Nucleus accumbens (tissue), 56 donors: Measurements from ENCODE around the gene YDJC.
"Not testable (repeated sequence)": the region's sequence is repeated elsewhere in the genome, so short reads cannot be mapped to it uniquely, and the experiment has no call there.

Experiments used
- DNase-seq, 56 donors: peaks; one replicate each; lab custom pipeline; 2025; lab: John Stamatoyannopoulos, UW

Gene YDJC

GRCh38 chr22:21629255-21630149 lies at the start of gene YDJC:
YDJC (minus strand) TSS chr22:21630022; CDS start chr22:21630014, 8 bp downstream.
- peak in 55 of 56 donors; percentile 34 to 93 (median 77) for DNase-seq

GRCh38 chr22:21679383-21679782 lies 49.6 kb upstream of the YDJC start:
- no peak for DNase-seq

- not testable (repeated sequence) for DNase-seq
Observed at GRCh38 chr22:21678842-21679241, 49.0 kb upstream of the YDJC start.

GRCh38 chr22:21677606-21678443 lies 48.0 kb upstream of the YDJC start:
- no peak for DNase-seq

GRCh38 chr22:21674638-21675245 lies 44.9 kb upstream of the YDJC start:
- no peak for DNase-seq

GRCh38 chr22:21673534-21674321 lies 43.9 kb upstream of the YDJC start:
- no peak for DNase-seq

- DNase-seq, result no peak
Observed at GRCh38 chr22:21672107-21672629, 42.3 kb upstream of the YDJC start.

GRCh38 chr22:21669026-21669425 lies 39.2 kb upstream of the YDJC start:
- DNase-seq, result no peak

- DNase-seq, result no peak
Observed at GRCh38 chr22:21666786-21667185, 37.0 kb upstream of the YDJC start.

GRCh38 chr22:21665047-21665851 lies 35.4 kb upstream of the YDJC start:
- DNase-seq, result no peak

- DNase-seq, result no peak
Observed at GRCh38 chr22:21663738-21664137, 33.9 kb upstream of the YDJC start.

GRCh38 chr22:21661991-21662390 lies 32.2 kb upstream of the YDJC start:
- no peak for DNase-seq

GRCh38 chr22:21660904-21661303 lies 31.1 kb upstream of the YDJC start:
- no peak for DNase-seq

GRCh38 chr22:21659864-21660525 lies 30.2 kb upstream of the YDJC start:
- DNase-seq, result no peak

GRCh38 chr22:21657360-21658032 lies 27.7 kb upstream of the YDJC start:
- peak in 22 of 56 donors; percentile 3 to 64 (median 11) for DNase-seq

- DNase-seq, result no peak
Observed at GRCh38 chr22:21657020-21657359, 27.2 kb upstream of the YDJC start.

- DNase-seq, result no peak
Observed at GRCh38 chr22:21652547-21653545, 23.0 kb upstream of the YDJC start.
